ENCODE data around the gene MUC4.
"Not testable (repeated sequence)": the region's sequence is repeated elsewhere in the genome, so short reads cannot be mapped to it uniquely, and the experiment has no call there.

Gene MUC4

DNA sequence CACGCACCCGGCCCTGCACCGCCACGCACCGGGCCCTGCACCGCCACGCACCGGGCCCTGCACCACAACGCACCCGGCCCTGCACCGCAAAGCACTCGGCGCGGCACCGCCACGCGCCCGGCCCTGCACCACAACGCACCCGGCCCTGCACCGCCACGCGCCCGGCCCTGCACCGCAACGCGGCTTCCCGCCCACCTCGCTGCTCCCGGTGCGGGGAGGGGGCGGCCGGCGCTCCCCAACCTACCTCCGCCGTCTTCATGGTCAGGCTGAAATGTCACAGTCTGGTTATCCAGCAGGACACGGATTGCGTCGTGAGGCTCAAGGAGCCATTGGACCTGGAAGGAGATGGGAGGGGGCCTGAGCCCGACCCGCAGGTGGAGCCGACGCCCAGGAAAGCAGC lies 49.1 kb downstream of the MUC4 start:
- no peak for DNase-seq (ENCODE audit: low read depth in 2 of 2)

- DNase-seq (ENCODE audit: low read depth in 2 of 2) = no peak
Measured at GRCh38 chr3:195762249-195762585, 49.5 kb downstream of the MUC4 start.

- no peak for DNase-seq (ENCODE audit: low read depth in 2 of 2)
Measured at GRCh38 chr3:195761567-195762248, 50.0 kb downstream of the MUC4 start.

DNA sequence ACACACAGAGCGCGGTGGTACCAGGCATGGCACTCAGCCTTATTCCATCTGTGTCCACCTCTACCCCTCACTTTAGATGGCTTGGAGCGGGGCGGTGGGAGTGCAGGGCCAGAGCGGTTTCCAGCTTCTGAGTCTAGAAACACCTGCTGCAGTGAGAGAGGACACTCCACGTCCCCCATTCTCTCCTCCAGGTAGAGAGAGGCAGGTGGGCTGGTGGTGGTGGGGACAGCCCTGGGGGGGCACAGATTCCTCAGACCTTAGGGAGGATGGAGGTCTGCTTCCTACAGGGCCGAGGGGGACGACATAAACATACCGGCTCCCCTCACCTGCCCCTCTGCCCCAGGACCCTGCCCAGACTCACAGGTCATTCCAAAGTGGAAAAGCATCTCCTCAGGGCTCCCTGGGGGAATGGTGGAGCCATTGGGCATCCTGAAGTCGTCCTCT lies 50.6 kb downstream of the MUC4 start:
- DNase-seq (ENCODE audit: low read depth in 2 of 2) = no peak

DNA sequence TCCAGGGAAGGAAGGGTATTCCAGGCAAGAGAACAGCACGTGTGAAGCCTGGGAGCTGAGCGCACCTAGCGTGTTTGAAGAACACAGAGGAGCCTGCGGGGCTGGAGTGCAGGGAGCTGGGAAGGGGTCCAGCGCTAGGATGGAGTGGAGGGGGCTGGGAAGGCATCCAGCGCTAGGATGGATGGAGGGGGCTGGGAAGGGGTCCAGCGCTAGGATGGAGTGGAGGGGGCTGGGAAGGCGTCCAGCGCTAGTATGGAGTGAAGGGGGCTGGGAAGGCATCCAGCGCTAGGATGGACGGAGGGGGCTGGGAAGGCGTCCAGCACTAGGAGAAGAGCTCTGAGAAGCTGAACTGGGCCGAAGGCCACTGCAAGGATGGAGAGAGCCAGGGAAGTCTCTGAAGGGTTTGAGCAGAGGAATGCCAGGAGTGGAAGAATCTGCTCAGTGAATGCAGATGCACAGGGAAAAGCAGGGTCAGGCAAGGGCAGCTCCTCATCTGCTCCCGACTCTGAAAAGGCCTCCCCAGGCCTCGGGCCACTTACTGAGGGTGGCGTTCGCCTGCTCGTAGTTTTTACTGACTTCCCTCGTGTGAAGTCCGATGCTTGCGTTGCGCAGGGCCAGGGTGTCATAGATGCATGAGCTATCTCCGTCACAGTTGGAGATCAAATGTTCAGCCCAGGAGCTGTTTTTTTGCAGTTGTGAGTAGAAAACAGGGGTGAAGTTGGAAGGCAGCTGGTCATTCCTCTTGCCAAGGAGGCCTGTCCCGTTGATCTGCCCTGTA lies 51.2 kb downstream of the MUC4 start:
- DNase-seq (ENCODE audit: low read depth in 2 of 2) = no peak

GRCh38 chr3:195758721-195759353 lies 52.9 kb downstream of the MUC4 start:
- DNase-seq (ENCODE audit: low read depth in 2 of 2) = no peak

DNA sequence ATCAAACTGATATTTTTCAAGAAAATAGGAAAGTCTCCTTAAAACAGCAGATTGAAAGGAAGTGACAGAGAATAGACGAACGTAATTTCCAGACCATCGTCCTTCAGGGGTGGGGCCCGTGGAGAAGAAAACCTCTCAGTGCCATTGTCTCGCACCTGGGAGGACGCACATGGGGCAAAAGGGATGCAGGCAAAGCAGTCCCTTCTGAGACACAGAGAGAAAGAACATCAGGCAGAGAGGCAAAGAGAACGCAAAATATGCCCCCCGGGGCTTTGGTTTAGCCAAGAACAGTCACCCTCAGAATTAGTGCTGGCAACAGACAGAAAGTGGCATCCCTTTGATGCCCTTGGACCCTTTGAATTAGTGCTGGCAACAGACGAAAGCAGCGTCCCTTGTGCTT lies 53.9 kb downstream of the MUC4 start:
- DNase-seq (ENCODE audit: low read depth in 2 of 2) = no peak

DNA sequence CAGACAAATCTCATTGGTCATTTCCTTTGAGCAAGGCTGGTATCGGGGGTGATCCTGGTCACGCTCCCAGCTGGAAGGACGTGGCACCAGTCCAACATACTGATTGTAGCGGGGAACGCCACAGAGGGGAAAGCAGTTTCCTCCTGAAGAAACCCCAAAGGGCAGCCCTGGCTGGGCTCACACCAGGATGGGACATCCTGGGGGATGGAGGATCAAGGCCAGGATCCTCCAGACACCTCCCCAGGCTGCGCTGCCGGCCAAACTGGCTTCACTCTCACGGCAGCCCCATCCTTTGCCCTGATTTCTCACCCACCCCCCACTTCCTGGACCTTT lies 54.3 kb downstream of the MUC4 start:
- no peak for DNase-seq (ENCODE audit: low read depth in 2 of 2)

GRCh38 chr3:195755791-195756676 lies 55.7 kb downstream of the MUC4 start:
- DNase-seq (ENCODE audit: low read depth in 2 of 2) = peak in 1 of 2 donors; percentile 28

DNA sequence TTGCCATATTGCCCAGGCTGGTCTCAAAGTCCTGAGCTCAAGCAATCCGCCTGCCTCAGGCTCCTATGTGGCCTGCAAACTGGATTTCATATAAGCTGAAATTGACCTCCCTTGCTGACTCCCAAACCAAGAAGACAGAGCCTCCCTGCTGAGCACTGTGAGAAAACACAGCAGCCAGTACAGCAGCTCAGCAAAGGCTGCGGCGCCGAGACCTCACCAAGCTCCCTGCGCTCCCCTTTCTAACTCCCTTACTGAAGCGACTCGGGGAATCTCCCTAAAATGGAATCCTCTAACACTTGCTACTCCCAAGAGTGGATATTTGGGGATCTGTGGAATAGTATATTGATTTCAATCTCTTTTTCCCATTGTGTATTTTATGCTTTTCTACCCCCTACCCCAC lies 56.3 kb downstream of the MUC4 start:
- no peak for DNase-seq (ENCODE audit: low read depth in 2 of 2)

DNA sequence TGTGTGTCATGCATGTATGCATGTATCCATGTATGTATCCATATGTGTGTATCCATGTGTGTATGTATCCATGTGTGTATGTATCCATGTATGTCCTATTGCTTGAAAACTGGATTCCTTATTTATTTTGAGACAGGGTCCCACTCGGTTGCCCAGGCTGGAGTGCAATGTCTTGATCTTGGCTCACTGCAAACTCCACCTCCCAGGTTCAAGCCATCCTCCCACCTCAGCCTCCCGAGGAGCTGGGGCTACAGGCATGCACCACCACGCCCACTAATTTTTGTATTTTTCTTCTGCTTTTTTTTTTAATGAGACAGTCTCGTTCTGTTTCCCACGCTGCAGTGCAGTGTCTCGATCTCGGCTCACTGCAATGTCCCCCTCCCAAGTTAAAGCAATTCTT lies 56.8 kb downstream of the MUC4 start:
- DNase-seq (ENCODE audit: low read depth in 2 of 2) = no peak

DNA sequence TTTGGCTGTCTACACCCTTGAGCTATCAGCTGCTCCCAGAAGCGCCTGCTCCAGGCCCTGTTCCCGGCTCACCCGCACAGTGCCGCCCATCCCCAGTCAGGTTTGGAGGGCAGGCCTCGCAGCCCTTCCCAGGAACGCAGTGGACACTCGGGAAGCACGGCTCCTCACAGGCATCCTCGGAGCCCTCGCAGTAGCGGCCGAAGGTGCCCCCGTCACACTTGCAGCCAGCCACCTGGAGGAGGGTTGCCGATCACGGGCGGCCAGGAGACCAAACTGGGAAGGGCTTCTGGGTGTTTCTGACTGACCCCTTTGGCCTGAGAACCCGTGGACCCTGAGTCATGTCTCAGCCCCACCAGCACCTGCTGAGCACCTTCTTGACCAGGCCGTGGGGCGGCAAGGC lies 57.6 kb downstream of the MUC4 start:
- DNase-seq (ENCODE audit: low read depth in 2 of 2) = no peak

- no peak for DNase-seq (ENCODE audit: low read depth in 2 of 2)
Measured at GRCh38 chr3:195753581-195753980, 58.1 kb downstream of the MUC4 start.

DNA sequence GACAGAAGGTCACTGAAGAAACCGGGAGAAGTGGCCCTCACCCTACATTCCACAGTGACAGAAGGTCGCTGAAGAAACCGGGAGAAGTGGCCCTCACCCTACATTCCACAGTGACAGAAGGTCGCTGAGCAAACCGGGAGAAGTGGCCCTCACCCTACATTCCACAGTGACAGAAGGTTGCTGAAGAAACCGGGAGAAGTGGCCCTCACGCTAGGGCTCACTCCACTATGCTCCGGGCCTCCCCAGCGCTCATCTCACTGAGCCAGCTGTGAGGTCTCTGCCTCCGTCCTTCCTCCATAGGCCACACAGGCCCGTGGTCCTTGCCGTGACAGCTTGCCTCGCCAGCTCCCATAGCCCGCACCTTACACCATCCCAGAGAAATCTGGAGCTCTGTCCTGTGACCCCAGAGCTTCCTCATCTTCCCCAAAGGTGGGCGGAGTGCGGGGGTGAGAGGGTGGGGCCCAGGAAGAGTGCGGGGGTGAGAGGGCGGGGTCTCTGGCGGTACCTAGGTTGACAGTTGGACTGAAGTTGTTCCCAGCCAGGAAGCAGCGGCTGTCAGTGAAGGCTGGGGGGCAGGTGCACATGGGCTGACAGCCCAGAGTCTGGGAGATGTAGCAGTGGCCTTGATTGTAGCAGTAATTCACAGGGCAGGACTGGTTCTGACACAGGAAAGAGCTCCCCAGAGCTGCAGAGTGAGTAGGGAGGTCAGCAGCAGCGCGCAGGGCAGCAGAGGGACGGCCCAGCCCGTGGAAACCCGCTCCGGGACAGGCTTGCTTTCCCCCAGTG lies 59.0 kb downstream of the MUC4 start:
- DNase-seq (ENCODE audit: low read depth in 2 of 2) = no peak

GRCh38 chr3:195752066-195752465 lies 59.7 kb downstream of the MUC4 start:
- DNase-seq (ENCODE audit: low read depth in 2 of 2) = no peak

GRCh38 chr3:195751560-195751959 lies 60.2 kb downstream of the MUC4 start:
- DNase-seq (ENCODE audit: low read depth in 2 of 2) = no peak

DNA sequence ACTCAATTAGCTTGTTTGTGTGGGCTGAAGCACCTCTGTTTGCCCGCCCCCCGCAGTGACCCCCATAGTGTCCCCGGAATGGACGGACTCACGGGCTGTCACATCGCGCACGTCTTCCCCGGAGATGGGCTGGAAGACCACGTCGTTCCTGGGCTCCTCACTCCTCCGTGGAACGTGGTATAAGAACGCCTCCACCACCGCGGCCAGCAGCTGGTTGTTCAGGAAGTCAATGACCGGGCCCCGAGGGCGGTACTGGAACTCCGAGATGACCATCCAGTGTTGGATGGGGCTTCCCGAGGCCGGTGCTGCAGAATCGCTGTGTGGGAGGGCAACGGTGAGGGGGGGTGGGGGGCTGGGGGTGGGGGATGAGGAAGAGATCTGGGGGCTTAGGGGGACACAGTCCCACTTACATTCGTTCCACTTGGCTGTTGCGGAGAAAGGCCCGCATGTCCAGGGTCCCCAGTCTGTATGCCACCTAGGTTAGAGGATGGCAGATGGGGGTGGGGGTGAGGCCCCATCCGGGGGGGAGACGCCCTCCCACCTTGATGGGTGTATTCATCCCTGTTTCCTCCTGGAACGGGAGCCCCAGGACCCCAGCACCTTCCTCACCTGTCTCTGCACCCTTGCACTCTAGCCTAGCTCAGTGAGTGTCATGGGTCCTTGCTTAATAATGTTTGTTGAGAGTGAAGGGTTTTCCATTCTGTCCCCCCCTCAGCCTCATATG lies 60.8 kb downstream of the MUC4 start:
- DNase-seq (ENCODE audit: low read depth in 2 of 2) = no peak

DNA sequence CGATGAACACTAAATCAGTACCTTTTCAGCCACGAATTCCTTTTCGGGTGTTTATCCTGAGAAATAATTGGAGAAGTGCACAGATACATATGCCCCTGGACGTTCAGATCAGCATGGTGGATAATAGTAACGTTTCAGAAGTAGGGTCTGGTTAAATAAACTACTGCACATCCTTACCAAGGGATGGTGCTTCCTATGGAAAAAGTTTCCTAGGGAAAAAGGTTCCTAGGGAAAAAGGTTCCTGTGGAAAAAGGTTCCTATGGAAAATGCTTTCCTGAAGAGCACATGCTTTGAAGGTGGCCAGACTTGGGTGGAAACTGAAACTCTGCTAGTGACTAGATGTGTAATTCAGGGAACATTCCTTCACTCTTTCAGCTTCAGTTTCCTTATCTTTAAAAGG lies 62.6 kb downstream of the MUC4 start:
- DNase-seq (ENCODE audit: low read depth in 2 of 2) = not testable (repeated sequence)

- DNase-seq (ENCODE audit: low read depth in 2 of 2) = no peak
Measured at GRCh38 chr3:195748661-195749060, 63.1 kb downstream of the MUC4 start.

DNA sequence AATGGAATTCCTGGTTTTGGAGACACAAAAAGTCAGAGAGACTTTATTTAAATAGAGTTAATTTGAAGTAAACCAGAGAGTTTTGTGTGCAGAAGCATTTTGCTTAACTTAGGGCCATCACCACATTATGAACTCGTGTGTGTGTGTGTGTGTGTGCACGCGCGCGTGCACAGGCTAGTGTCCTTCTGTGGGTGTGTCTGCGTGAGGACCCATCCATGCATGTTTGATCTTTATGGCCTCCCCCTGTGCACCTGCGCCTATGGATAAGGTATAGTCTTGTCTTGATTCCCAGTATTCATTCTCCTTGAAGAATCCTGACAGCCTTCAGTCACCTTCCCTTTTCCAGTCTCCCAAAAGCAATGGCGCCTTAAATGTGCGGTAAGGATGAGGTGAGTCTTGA lies 65.0 kb downstream of the MUC4 start:
- DNase-seq (ENCODE audit: low read depth in 2 of 2) = no peak

DNA sequence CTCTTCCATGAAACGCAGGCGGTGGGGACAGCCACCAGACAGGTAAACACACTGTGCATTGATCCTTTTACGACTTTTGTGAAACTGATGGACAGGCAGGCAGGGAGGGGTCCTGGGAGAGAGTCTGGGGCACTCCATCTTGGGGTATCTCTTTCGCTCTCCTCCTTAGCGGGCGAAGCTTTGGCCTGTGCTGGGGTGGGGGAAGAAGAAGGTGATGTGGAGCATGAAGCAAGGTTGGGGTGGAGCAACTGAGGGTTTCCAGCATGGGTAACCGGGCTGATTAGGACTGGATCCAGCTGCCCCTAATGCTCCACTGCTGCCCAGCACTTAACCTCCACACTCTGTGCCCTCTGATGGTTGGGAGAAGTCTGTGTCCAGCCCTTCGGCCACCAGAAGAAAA lies 65.4 kb downstream of the MUC4 start:
- no peak for DNase-seq (ENCODE audit: low read depth in 2 of 2)
